Ovary (tissue), 3 donors: Measurements from ENCODE around the gene HDLBP.

ENCODE experiments used
- EP300 ChIP-seq: sonication (generic); formaldehyde crosslinking; IDR thresholded peaks from one replicate; pipeline ENCODE4 v1.6.1; 2017; ENCODE audit warnings: antibody characterized with exemption
- POLR2A ChIP-seq: fragments of 450-650 bp; IDR thresholded peaks from one replicate; pipeline ENCODE4 v1.6.1; 2017; ENCODE audit warnings: antibody characterized with exemption, mild to moderate bottlenecking, moderate library complexity
- TF ChIP-seq, protein P1 (sequence below), 3 donors: fragments of 450-650 bp in 2 of 3; fragments of 200-600 bp in 1 of 3; IDR thresholded peaks; one replicate each; pipeline versions ENCODE4 v1.5.1 to v1.8.0; 2016 to 2022; ENCODE audit warnings: antibody characterized with exemption in 3 of 3, mild to moderate bottlenecking in 1 of 3
- donor health status: DM: no; HTN: no; CAD: no.

DNA sequence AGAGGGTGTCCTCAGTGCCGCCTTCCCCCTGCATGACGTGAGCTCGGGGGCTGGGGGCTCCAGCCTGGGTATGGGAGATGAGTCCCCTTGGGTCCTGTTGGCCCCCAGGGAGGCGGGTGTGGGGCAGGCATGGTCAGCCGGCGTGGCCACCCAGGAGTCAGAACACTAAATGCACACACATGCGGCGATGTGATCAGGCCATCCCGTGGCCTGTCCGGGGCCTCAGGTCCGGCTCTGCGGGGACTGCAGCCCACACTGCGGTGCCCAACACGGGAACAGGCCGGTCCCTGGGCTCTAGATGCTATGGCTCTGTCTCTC is 113.2 kb downstream of the HDLBP start:
- TF ChIP-seq, protein P1, sequence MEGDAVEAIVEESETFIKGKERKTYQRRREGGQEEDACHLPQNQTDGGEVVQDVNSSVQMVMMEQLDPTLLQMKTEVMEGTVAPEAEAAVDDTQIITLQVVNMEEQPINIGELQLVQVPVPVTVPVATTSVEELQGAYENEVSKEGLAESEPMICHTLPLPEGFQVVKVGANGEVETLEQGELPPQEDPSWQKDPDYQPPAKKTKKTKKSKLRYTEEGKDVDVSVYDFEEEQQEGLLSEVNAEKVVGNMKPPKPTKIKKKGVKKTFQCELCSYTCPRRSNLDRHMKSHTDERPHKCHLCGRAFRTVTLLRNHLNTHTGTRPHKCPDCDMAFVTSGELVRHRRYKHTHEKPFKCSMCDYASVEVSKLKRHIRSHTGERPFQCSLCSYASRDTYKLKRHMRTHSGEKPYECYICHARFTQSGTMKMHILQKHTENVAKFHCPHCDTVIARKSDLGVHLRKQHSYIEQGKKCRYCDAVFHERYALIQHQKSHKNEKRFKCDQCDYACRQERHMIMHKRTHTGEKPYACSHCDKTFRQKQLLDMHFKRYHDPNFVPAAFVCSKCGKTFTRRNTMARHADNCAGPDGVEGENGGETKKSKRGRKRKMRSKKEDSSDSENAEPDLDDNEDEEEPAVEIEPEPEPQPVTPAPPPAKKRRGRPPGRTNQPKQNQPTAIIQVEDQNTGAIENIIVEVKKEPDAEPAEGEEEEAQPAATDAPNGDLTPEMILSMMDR (IDR thresholded peaks at IDR 0.05): no peak
- TF ChIP-seq POLR2A (no peak), EP300 (no peak)
